GM19372 (cell line): ENCODE data around the gene MRPL58.
"Not testable (repeated sequence)": the region's sequence is repeated elsewhere in the genome, so short reads cannot be mapped to it uniquely, and the experiment has no call there.

Source experiments
- ATAC-seq: cut with Tn5 transposase; IDR thresholded peaks from one replicate; pipeline ENCODE4 v1.9.1; 2021; ENCODE audit warnings: mild to moderate bottlenecking, low read depth, moderate library complexity; ENCODE audit not compliant: unreplicated experiment

The MRPL58 gene

GRCh38 chr17:75044716-75045115 lies 32.2 kb downstream of the MRPL58 start:
- no peak for ATAC-seq

DNA sequence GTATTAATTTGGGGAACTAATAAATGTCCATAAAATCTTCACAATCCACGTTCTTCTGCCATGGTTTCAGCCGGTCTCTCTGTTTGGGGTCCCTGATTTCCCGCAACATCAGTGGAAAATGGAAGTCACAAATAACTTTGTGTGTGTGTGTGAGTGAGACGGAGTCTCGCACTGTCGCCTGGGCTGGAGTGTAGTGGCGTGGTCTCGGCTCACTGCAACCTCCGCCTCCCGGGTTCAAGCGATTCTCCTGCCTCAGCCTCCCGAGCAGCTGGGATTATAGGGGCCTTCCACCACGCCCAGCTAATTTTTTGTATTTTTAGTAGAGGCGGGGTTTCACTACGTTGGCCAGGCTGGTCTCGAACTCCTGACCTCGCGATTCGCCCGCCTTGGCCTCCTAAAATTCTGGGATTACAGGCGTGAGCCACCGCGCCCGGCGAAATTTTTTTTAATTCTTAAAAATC lies 33.5 kb downstream of the MRPL58 start:
- not testable (repeated sequence) for ATAC-seq

GRCh38 chr17:75046407-75047289 lies 34.2 kb downstream of the MRPL58 start, which contains the start of the genes ATP5PD and KCTD2:
Gene ATP5PD, minus strand, starts transcription at chr17:75046969. Its CDS starts 4,319 bp downstream, at chr17:75042650.
Gene KCTD2, plus strand, starts transcription at chr17:75047225. Its CDS starts 26 bp downstream, at chr17:75047251.
- ATAC-seq, result peak; percentile 97

GRCh38 chr17:75047398-75048098 lies 35.1 kb downstream of the MRPL58 start:
- peak; percentile 7 for ATAC-seq

GRCh38 chr17:75048249-75048878 lies 35.9 kb downstream of the MRPL58 start:
- no peak for ATAC-seq

- ATAC-seq, result no peak
Measured at GRCh38 chr17:75049057-75049456, 36.6 kb downstream of the MRPL58 start.

GRCh38 chr17:75049706-75050105 lies 37.2 kb downstream of the MRPL58 start:
- no peak for ATAC-seq

- ATAC-seq, result no peak
Measured at GRCh38 chr17:75051941-75052340, 39.5 kb downstream of the MRPL58 start.

- no peak for ATAC-seq
Measured at GRCh38 chr17:75059369-75060345, 47.2 kb downstream of the MRPL58 start.

DNA sequence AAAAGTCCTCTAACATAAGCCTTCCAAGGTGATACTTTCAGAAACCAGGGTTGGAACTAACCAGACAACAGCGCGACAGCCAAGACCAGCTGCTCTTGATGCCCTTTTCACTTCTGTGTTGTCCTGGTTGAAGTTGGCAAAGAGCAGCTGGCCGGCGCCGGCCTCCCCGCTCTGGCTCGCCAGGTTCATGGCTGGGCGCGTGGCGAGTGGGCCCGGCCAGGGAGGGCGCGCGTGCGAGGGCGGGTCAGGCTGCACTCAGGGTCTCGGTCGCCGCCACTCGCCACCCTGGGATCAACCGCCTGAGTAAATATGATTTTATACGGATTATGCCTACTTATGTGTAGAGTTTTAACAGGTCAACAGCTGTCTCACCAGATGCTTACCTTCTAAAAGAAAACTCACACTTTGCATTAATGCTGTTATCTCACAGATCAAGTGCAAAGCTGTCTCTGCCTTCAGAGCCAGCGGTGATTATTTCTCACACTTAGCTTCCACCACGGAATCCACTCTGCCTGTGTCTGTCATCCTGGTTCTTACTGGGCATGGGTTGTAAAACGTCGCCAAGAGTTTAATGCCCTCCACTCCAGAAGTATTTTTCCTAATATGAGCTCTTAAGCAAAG lies 48.1 kb downstream of the MRPL58 start:
- no peak for ATAC-seq

DNA sequence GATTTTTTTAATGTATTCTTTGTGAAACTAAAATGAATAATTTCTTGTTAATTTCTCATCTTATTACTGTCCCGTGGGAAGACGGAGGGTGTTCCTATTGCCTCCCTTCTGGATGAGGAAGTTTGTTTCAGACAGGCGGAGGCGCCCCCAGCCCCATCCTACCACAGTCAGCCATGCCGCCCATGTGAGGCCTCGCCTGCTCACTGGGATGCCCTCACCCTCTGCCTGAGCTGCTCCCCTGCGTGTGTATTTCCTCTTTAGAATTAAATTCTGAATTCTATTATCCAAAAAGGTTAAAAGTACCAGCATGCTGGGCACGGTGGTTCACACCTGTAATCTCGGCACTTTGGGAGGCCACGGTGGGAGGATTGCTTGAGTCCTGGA lies 48.6 kb downstream of the MRPL58 start:
- no peak for ATAC-seq

DNA sequence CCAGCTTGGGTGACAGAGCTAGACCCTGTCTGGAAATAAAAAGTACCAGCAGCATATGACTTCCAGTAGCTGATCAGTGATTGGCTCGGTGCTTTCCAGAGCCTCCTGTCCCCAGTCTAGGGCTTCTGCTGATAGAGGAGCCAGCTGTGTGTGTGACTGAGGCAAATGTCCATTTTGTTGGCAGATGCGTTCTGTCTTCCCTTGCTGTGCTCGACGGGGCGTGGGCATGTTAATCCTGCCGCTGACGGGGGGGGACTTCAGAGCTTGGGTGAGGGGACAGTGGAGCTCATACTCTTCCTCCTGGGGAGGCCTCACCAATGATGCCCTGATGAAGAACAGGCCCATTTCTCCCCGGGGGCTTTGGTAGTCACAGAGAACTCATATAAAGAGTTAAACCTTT lies 49.1 kb downstream of the MRPL58 start:
- no peak for ATAC-seq

- ATAC-seq, result no peak
Measured at GRCh38 chr17:75063201-75063600, 50.7 kb downstream of the MRPL58 start.

- ATAC-seq, result no peak
Measured at GRCh38 chr17:75063626-75064025, 51.2 kb downstream of the MRPL58 start.

- no peak for ATAC-seq
Measured at GRCh38 chr17:75064040-75064439, 51.6 kb downstream of the MRPL58 start.

DNA sequence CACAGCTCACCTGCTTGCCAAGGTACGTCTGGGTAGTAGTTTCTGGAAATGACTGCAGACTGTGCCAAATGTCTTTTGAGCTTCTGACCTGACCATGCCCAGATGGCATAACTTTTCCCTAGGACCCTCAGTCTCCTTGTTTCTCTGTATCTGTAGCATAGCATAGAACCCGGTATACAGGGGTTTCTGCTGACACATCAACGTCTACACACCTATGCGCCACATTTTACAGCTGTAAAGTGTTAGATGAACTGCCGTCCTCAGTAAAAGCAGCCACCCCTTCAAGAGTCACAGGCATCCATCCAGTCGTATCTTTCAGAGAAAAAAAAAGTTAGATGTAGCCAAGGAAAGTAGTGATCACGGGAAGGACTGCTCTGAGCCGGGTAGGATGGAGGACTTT lies 52.0 kb downstream of the MRPL58 start:
- no peak for ATAC-seq

DNA sequence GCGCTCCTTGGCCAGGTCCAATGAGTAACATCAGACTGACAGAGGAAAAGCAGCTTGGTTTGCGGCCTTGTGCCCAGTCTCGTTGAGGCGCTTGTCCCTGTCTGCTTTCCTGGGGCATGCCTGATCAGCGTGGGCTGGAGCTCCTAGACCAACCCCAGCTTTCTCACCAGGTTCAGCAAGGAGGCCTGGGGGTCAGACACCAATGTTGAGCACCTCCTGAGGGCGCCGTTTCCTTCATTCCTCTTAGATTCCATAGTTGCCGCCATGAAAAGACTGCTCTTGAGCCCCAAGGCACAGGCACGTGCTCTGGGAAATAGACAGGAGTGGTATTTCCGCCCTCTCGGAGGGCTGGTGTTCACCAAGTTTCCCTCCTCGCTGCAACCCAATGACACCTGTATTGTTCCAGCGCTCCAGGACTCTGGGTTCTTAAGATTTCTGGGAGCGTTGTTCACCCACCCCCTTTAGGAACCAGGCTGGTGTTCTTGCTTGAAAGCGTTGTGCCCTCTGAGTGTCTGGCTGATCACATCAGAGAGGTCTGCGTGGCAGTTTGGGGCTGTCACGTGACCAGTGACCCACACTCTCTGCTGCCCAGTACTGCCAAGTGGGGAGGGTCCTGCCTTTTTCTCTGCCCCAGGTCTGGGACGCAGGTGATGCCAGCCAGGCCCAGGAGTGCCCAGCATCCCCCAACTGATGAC lies 52.5 kb downstream of the MRPL58 start:
- no peak for ATAC-seq

DNA sequence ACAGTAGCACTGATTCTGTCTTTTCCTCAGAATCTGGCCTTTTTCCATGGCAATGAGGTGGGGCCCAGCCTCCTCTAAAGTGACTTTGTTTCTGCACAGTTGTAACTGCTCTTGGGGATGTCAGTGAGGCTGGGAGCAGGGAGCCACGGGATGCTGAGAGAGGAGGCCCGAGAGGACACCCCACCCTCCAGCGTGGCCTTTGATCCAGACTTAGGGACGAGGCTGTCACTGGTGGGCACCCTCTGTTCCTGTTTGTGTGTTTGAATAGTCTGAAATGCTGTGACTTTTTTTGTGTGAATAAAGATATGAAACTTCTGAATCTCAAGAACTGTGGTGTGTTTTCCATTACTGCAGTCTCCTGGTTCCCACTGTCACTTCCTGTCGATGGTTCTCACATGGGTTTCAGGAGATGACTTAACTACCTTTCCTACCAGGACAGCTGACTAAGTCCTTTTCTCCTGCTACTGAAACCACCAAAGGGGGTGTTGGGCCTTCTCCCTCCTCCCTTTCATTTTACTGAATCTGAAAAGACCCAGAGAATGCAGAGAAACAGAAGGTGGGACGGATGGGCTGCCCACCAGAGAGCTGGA lies 53.2 kb downstream of the MRPL58 start:
- no peak for ATAC-seq
